Panc1 (cell line): ENCODE data around the gene CLPTM1L. TPM values are rescaled to one million over a fixed set of nuclear protein-coding genes. Genes with fewer than 3 reads are reported as not detected.

ENCODE experiments used
- ATAC-seq: fragments of 200-7000 bp; cut with Tn5 transposase; 2 replicates; pipeline ENCODE4 v1.9.1; 2020; ENCODE audit warnings: mild to moderate bottlenecking, moderate library complexity
- BruUV-seq: library from RNA; stranded (reverse); fragments of 400-500 nt; replicated peaks from 2 replicates; lab custom pipeline; 2021; lab: Mats Ljungman, UMichigan
- CTCF ChIA-PET: fragments of 300-600 bp; sonication (Branson Sonifier 250); formaldehyde crosslinking; loops from one replicate; lab custom pipeline; 2022; ENCODE audit warnings: antibody characterized with exemption; lab: Charles Lee
- POLR2A ChIA-PET: fragments of 300-600 bp; sonication (Branson Sonifier 250); formaldehyde crosslinking; loops from one replicate; lab custom pipeline; 2022; ENCODE audit warnings: antibody characterized with exemption; lab: Charles Lee
- DNase-seq: peaks from one replicate; pipeline ENCODE4 v3.0.0-alpha.2; 2010; ENCODE audit warnings: low read depth, low spot score
- H3K27ac ChIP-seq: 2 replicates; pipeline ENCODE4 v1.5.1; 2011; ENCODE audit warnings: mild to moderate bottlenecking, low read length, inconsistent platforms
- H3K27me3 ChIP-seq: fragments of 200-500 bp; sonication (Bioruptor generic); 2 replicates; pipeline ENCODE4 v1.6.0; 2014; ENCODE audit warnings: low read length, inconsistent platforms; ENCODE audit not compliant: control insufficient read depth, insufficient read depth
- H3K36me3 ChIP-seq: fragments of 200-500 bp; sonication (Bioruptor generic); 2 replicates; pipeline ENCODE4 v1.5.1; 2014; ENCODE audit warnings: inconsistent platforms, mild to moderate bottlenecking, low read length, moderate library complexity; ENCODE audit not compliant: control insufficient read depth, insufficient read depth
- H3K4me1 ChIP-seq: 2 replicates; pipeline ENCODE4 v1.5.1; 2011; ENCODE audit warnings: inconsistent platforms, mild to moderate bottlenecking, low read length, moderate library complexity; ENCODE audit not compliant: control insufficient read depth, insufficient read depth
- H3K4me3 ChIP-seq, 2 experiments: 2 replicates each; pipeline ENCODE4 v1.5.1; 2011 to 2012; ENCODE audit warnings: low read depth in 2 of 2, low read length in 2 of 2, mild to moderate bottlenecking in 2 of 2, inconsistent platforms in 1 of 2, moderate library complexity in 1 of 2
- H3K9me3 ChIP-seq: fragments of 200-500 bp; sonication (Bioruptor generic); 2 replicates; pipeline ENCODE4 v1.5.1; 2014; ENCODE audit warnings: low read depth, mild to moderate bottlenecking, inconsistent platforms, low read length, moderate library complexity; ENCODE audit not compliant: control insufficient read depth, insufficient read depth
- POLR2AphosphoS5 ChIP-seq: IDR thresholded peaks from 2 replicates; pipeline ENCODE4 v1.6.1; 2012; ENCODE audit warnings: mild to moderate bottlenecking, low read depth, low read length, moderate library complexity
- SIN3A ChIP-seq: IDR thresholded peaks from 2 replicates; pipeline ENCODE4 v1.6.1; 2012; ENCODE audit warnings: low read depth, mild to moderate bottlenecking, low read length, moderate library complexity, borderline replicate concordance; ENCODE audit not compliant: insufficient read depth
- TCF7L2 ChIP-seq: IDR thresholded peaks from 2 replicates; pipeline ENCODE4 v1.6.1; 2011; ENCODE audit warnings: mild to moderate bottlenecking, low read depth, low read length, inconsistent platforms
- in situ Hi-C: cut with HindIII; loops from 2 replicates; pipeline ENCODE4 v1.10.0; 2016; ENCODE audit warnings: low sequenced_read_pairs, low pct_unique_long_range_greater_than_20kb
- intact Hi-C: fragments of 100-400 bp; cut with micrococcal nuclease; formaldehyde crosslinking; loops from one replicate; pipeline ENCODE4 v1.10.0; 2022; ENCODE audit not compliant: unreplicated experiment
- total RNA-seq: library from RNA; stranded (reverse); gene quantifications from one replicate; pipeline ENCODE4 v1.2.1, GENCODE V29; 2021; ENCODE audit not compliant: unreplicated experiment
- TF ChIP-seq, protein P1 (sequence below), 2 experiments: IDR thresholded peaks; 2 replicates each; pipeline ENCODE4 v1.6.1; 2011 to 2012; ENCODE audit warnings: low read depth in 2 of 2, control low read depth in 1 of 2, low read length in 1 of 2, mild to moderate bottlenecking in 1 of 2, moderate library complexity in 1 of 2; ENCODE audit not compliant: insufficient read depth in 1 of 2
- TF ChIP-seq, protein P2 (sequence below): fragments of 450-650 bp; IDR thresholded peaks from 2 replicates; pipeline ENCODE4 v1.5.1; 2017; ENCODE audit warnings: mild to moderate bottlenecking

Gene CLPTM1L
- total RNA-seq, 1 experiment from 2014 or later = 188 TPM

DNA sequence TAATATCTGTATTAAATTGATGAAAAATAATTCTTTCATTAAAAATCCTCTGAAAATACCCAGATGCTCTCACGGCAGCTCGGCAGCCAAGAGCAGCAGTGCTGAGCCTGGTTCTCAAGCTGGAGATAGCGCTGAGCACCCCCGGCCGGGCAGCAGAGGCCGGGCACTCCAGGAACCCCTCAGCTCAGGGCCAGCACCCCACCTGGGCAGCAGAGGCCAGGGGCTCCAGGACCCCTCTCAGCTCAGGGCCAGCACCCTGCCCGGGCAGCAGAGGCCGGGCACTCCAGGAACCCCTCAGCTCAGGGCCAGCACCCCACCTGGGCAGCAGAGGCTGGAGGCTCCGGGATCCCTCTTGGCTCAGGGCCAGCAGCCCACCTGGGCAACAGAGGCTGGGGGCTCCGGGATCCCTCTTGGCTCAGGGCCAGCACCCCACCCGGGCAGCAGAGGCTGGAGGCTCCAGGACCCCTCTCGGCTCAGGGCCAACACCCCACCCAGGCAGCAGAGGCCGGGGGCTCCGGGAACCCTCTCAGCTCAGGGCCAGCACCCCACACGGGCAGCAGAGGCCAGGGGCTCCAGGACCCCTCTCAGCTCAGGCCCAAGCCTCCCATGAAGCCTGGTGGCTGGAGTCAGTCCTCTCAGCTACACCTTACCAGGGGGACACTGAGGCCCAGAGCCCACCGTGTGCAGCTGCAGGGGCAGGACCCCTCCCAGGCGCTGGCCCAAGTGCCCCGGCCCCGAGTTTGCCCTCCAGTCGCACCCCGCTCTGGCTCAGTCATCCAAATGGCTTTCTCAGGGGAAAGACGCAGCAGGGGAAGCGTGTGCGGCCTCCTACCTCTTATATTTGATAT lies 21.7 kb downstream of the CLPTM1L start:
- intact Hi-C loops (loop anchor here (2.0 kb wide), 1 partner anchor 28 kb away; the partner anchor contains the start of gene TERT), in situ Hi-C loops (no loop called here)
- TF ChIP-seq POLR2AphosphoS5 = no peak
- TF ChIP-seq, protein P1, sequence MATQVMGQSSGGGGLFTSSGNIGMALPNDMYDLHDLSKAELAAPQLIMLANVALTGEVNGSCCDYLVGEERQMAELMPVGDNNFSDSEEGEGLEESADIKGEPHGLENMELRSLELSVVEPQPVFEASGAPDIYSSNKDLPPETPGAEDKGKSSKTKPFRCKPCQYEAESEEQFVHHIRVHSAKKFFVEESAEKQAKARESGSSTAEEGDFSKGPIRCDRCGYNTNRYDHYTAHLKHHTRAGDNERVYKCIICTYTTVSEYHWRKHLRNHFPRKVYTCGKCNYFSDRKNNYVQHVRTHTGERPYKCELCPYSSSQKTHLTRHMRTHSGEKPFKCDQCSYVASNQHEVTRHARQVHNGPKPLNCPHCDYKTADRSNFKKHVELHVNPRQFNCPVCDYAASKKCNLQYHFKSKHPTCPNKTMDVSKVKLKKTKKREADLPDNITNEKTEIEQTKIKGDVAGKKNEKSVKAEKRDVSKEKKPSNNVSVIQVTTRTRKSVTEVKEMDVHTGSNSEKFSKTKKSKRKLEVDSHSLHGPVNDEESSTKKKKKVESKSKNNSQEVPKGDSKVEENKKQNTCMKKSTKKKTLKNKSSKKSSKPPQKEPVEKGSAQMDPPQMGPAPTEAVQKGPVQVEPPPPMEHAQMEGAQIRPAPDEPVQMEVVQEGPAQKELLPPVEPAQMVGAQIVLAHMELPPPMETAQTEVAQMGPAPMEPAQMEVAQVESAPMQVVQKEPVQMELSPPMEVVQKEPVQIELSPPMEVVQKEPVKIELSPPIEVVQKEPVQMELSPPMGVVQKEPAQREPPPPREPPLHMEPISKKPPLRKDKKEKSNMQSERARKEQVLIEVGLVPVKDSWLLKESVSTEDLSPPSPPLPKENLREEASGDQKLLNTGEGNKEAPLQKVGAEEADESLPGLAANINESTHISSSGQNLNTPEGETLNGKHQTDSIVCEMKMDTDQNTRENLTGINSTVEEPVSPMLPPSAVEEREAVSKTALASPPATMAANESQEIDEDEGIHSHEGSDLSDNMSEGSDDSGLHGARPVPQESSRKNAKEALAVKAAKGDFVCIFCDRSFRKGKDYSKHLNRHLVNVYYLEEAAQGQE (IDR thresholded peaks at IDR 0.05; ENCODE audit: insufficient read depth in 1 of 2, low read depth in 2 of 2, low read length in 1 of 2) = no peak
- TF ChIP-seq, protein P2, sequence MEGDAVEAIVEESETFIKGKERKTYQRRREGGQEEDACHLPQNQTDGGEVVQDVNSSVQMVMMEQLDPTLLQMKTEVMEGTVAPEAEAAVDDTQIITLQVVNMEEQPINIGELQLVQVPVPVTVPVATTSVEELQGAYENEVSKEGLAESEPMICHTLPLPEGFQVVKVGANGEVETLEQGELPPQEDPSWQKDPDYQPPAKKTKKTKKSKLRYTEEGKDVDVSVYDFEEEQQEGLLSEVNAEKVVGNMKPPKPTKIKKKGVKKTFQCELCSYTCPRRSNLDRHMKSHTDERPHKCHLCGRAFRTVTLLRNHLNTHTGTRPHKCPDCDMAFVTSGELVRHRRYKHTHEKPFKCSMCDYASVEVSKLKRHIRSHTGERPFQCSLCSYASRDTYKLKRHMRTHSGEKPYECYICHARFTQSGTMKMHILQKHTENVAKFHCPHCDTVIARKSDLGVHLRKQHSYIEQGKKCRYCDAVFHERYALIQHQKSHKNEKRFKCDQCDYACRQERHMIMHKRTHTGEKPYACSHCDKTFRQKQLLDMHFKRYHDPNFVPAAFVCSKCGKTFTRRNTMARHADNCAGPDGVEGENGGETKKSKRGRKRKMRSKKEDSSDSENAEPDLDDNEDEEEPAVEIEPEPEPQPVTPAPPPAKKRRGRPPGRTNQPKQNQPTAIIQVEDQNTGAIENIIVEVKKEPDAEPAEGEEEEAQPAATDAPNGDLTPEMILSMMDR = no peak
- no peak for TF ChIP-seq SIN3A
- no peak for TF ChIP-seq TCF7L2
- ATAC-seq (no peak), DNase-seq (no peak)
- H3K9me3 ChIP-seq = no peaks in the 10 kb centered on the region
- peaks cover 5% of the 10 kb centered on the region; the same call in 1 of the 2 replicates for H3K36me3 ChIP-seq
- POLR2A ChIA-PET = no interaction called here
- CTCF ChIA-PET = interaction anchor here (0.6 kb wide), 1 partner anchor 191 kb away, joined by 4 read pairs; no protein-coding TSS in a partner anchor
- H3K4me3 ChIP-seq = no peak overlapping the region
- H3K4me1 ChIP-seq = peaks cover 5% of the 10 kb centered on the region
- H3K27ac ChIP-seq = no peak overlapping the region
- no TSS peak for BruUV-seq
- H3K27me3 ChIP-seq = no peaks in the 10 kb centered on the region

DNA sequence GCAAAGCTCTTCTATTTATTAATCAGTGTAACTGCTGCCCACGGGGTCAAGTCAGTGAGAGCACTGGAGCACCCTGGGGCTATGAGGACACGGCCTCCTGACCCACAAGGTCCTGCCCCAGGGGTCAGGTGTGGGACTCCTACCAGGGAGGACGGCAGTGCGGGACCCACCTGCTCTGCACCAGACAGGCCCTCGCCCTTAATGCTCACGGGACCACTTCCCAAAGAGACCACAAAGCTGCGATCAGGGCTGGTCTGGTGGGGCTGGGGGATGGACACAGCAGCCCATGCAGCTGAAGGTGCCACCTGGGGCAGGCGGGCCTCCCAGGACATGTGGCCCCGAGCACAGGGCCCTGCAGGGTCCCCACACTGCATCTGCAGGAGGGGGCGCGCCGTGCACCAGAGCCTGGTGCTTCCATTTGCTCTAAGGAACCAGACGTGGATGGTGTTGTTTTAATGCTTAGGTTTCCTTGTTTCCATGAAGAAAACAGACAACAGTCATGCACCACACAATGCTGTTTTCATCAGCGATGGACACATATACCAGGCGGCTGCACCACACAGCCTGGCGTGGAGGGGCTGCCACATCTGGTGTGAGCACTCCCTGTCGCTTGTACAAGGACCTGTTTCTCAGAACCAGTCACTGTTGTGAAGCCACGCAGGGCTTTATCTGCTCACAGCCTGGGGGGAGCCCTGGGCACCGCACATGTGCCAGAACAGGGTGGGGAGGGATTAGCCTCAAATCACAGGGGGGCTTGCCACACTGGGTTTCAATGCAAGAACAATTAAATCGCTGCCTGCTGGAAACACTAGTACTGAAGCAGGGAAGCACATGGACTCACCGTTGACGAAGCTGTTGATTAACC lies 22.6 kb downstream of the CLPTM1L start:
- TF ChIP-seq TCF7L2 (no peak), POLR2AphosphoS5 (no peak), SIN3A (no peak)
- TF ChIP-seq, protein P1 (IDR thresholded peaks at IDR 0.05; ENCODE audit: insufficient read depth in 1 of 2, low read depth in 2 of 2, low read length in 1 of 2) = no peak
- TF ChIP-seq, protein P2 = no peak
- ChIA-PET POLR2A (no interaction called here), CTCF (interaction anchor here (0.6 kb wide), 1 partner anchor 190 kb away, joined by 4 read pairs; no protein-coding TSS in a partner anchor)
- DNase-seq = no peak
- Histone ChIP-seq H3K27ac (no peak overlapping the region), H3K4me3 (no peak overlapping the region), H3K27me3 (no peaks in the 10 kb centered on the region), H3K9me3 (no peaks in the 10 kb centered on the region), H3K36me3 (peaks cover 7% of the 10 kb centered on the region; the same call in 1 of the 2 replicates), H3K4me1 (peaks cover 5% of the 10 kb centered on the region)
- no peak for ATAC-seq
- in situ Hi-C loops (no loop called here), intact Hi-C loops (loop anchor here (2.0 kb wide), 1 partner anchor 27 kb away; the partner anchor contains the start of gene TERT)
- BruUV-seq = no TSS peak
